ENCODE measurements around the gene SERHL2. TPM values are rescaled to one million over a fixed set of nuclear protein-coding genes. Genes with fewer than 3 reads are reported as not detected.

The SERHL2 gene
- total RNA-seq, 5 donors from 2014 or later (not counting 1 experiment from before 2014, with no cell fraction given) = 0.70 to 1.6 (median 1.0) TPM

DNA sequence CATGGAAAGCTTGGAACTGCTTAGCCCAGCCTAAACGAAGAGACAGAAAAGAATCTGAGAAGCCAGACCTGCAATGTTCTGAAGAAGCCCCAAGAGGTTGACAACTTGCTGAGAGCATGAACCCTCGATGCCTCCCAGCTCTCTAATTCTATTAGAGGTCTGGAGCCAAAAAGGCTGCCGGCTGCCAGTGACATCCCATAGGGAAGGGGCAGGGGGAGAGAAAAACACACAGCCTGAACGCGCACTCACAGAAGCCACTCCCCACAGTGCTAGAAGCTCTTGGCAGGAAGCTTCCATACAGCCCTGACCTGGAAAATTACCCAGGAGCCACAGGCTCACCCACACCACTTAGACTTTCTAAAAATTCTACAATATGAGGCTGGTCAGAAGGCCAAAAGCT, 42.6 kb downstream of the SERHL2 start:
- Histone ChIP-seq H3K27me3 (replicated peaks in 1 of 2; ENCODE audit: control insufficient read depth in 2 of 2, extremely low read depth in 1 of 2, insufficient read depth in 2 of 2, low read length in 1 of 2) (no peaks in the 10 kb centered on the region), H3K36me3 (ENCODE audit: control insufficient read depth in 2 of 2, extremely low read depth in 1 of 2, insufficient read depth in 1 of 2, low read length in 1 of 2) (peaks cover 28 to 88% of the 10 kb centered on the region in 2 donors), H3K27ac (ENCODE audit: low read length) (no peak overlapping the region), H3K4me1 (ENCODE audit: control insufficient read depth in 1 of 2, extremely low read depth in 1 of 2, insufficient read depth in 2 of 2, low read length in 2 of 2) (no peaks in the 10 kb centered on the region), H3K4me3 (ENCODE audit: control insufficient read depth in 1 of 2, extremely low read depth in 1 of 2, low read length in 1 of 2) (no peak overlapping the region), H3K9me3 (no peaks in the 10 kb centered on the region)
- CTCF ChIA-PET = no interaction called here
- Mint-ChIP-seq H3K9me3 (no peaks in the 10 kb centered on the region), H3K27me3 (no peaks in the 10 kb centered on the region), H3K4me3 (no peak overlapping the region), H3K4me1 (peaks cover 0 to 5% (median 0%) of the 10 kb centered on the region in 3 donors), H3K27ac (no peak overlapping the region), H3K36me3 (peaks cover 45% of the 10 kb centered on the region)
- ATAC-seq (replicated peaks in 1 of 4) = no peak
- DNase-seq = no peak
- POLR2A ChIA-PET = no interaction called here
- 100% methylated on average over 2 of the region's 5 CpGs for WGBS (ENCODE audit: insufficient coverage)

DNA sequence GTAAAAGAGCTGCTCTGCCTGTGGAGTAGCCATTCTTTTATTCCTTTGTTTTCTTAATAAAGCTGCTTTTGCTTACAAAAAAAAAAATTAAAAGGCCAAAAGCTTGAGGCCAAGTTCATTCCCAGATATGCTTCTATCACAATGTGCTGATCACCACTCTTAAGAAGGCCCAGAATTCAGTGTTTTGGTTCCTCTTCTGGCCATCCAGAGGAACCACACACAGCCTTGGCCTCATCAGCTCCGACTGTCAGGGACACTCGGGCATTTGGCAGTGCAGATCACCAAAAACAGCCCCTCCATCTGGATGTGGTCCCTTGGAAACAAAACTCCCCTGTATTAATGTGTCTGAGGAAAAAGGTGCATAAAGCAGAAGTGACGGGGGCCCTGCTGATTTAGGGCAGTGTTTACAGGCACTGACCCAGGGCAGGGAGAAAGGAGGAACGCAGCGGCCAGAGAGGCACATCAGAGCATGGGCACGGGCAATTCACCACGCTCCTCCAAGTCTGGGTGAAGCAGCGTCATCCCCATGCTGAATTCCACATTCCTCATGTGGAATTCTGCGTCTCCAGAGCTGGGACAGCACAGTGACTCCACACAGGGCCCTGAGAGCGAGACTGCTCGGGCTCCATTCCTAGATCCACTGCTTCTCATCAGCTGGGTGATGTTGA, 43.2 kb downstream of the SERHL2 start:
- Mint-ChIP-seq H3K36me3 (peaks cover 45% of the 10 kb centered on the region), H3K9me3 (no peaks in the 10 kb centered on the region), H3K27ac (no peak overlapping the region), H3K27me3 (no peaks in the 10 kb centered on the region), H3K4me1 (peaks cover 0 to 9% (median 4%) of the 10 kb centered on the region in 3 donors), H3K4me3 (no peak overlapping the region)
- Histone ChIP-seq H3K27me3 (replicated peaks in 1 of 2; ENCODE audit: control insufficient read depth in 2 of 2, extremely low read depth in 1 of 2, insufficient read depth in 2 of 2, low read length in 1 of 2) (no peaks in the 10 kb centered on the region), H3K9me3 (no peaks in the 10 kb centered on the region), H3K4me1 (ENCODE audit: control insufficient read depth in 1 of 2, extremely low read depth in 1 of 2, insufficient read depth in 2 of 2, low read length in 2 of 2) (no peaks in the 10 kb centered on the region), H3K4me3 (ENCODE audit: control insufficient read depth in 1 of 2, extremely low read depth in 1 of 2, low read length in 1 of 2) (no peak overlapping the region), H3K36me3 (ENCODE audit: control insufficient read depth in 2 of 2, extremely low read depth in 1 of 2, insufficient read depth in 1 of 2, low read length in 1 of 2) (peaks cover 24 to 87% of the 10 kb centered on the region in 2 donors), H3K27ac (ENCODE audit: low read length) (no peak overlapping the region)
- DNase-seq (no peak), ATAC-seq (replicated peaks in 1 of 4) (no peak)
- POLR2A ChIA-PET = interaction anchor here in 1 of 2 donors (0.7 kb wide), 1 partner anchor 28 kb away, joined by 7 read pairs; no protein-coding TSS in a partner anchor
- 93% methylated on average over 6 of the region's 11 CpGs for WGBS (ENCODE audit: insufficient coverage)
- CTCF ChIA-PET = no interaction called here

GRCh38 chr22:42601879-42602465, 48.2 kb downstream of the SERHL2 start:
- Histone ChIP-seq H3K4me1 (ENCODE audit: control insufficient read depth in 1 of 2, extremely low read depth in 1 of 2, insufficient read depth in 2 of 2, low read length in 2 of 2) (peaks cover 0 to 15% of the 10 kb centered on the region in 2 experiments), H3K27me3 (replicated peaks in 1 of 2; ENCODE audit: control insufficient read depth in 2 of 2, extremely low read depth in 1 of 2, insufficient read depth in 2 of 2, low read length in 1 of 2) (no peaks in the 10 kb centered on the region), H3K9me3 (no peaks in the 10 kb centered on the region), H3K27ac (ENCODE audit: low read length) (no peak overlapping the region), H3K4me3 (ENCODE audit: control insufficient read depth in 1 of 2, extremely low read depth in 1 of 2, low read length in 1 of 2) (no peak overlapping the region), H3K36me3 (ENCODE audit: control insufficient read depth in 2 of 2, extremely low read depth in 1 of 2, insufficient read depth in 1 of 2, low read length in 1 of 2) (peaks cover 18 to 70% of the 10 kb centered on the region in 2 donors)
- Mint-ChIP-seq H3K27me3 (no peaks in the 10 kb centered on the region), H3K9me3 (no peaks in the 10 kb centered on the region), H3K4me1 (peaks cover 30 to 53% (median 34%) of the 10 kb centered on the region in 3 donors), H3K27ac (no peak overlapping the region), H3K4me3 (no peak overlapping the region), H3K36me3 (peaks cover 41% of the 10 kb centered on the region)
- DNase-seq (no peak), ATAC-seq (replicated peaks in 1 of 4) (no peak)
- WGBS (ENCODE audit: insufficient coverage) = 98% methylated on average over 4 of the region's 6 CpGs
- ChIA-PET POLR2A (no interaction called here), CTCF (no interaction called here)

GRCh38 chr22:42602470-42602869, 48.7 kb downstream of the SERHL2 start:
- Mint-ChIP-seq H3K4me3 (no peak overlapping the region), H3K9me3 (no peaks in the 10 kb centered on the region), H3K27me3 (no peaks in the 10 kb centered on the region), H3K4me1 (peaks cover 30 to 53% (median 38%) of the 10 kb centered on the region in 3 donors), H3K27ac (no peak overlapping the region), H3K36me3 (peaks cover 36% of the 10 kb centered on the region)
- H3K36me3 ChIP-seq (ENCODE audit: control insufficient read depth in 2 of 2, extremely low read depth in 1 of 2, insufficient read depth in 1 of 2, low read length in 1 of 2) = peaks cover 16 to 65% of the 10 kb centered on the region in 2 donors
- 88% methylated on average over 1 of the region's 2 CpGs for WGBS (ENCODE audit: insufficient coverage)
- CTCF ChIA-PET = no interaction called here
- H3K27me3 ChIP-seq (replicated peaks in 1 of 2; ENCODE audit: control insufficient read depth in 2 of 2, extremely low read depth in 1 of 2, insufficient read depth in 2 of 2, low read length in 1 of 2) = no peaks in the 10 kb centered on the region
- H3K27ac ChIP-seq (ENCODE audit: low read length) = no peak overlapping the region
- DNase-seq (no peak), ATAC-seq (replicated peaks in 1 of 4) (no peak)
- no peak overlapping the region for H3K4me3 ChIP-seq (ENCODE audit: control insufficient read depth in 1 of 2, extremely low read depth in 1 of 2, low read length in 1 of 2)
- POLR2A ChIA-PET = no interaction called here
- H3K9me3 ChIP-seq = no peaks in the 10 kb centered on the region
- peaks cover 0 to 15% of the 10 kb centered on the region in 2 experiments for H3K4me1 ChIP-seq (ENCODE audit: control insufficient read depth in 1 of 2, extremely low read depth in 1 of 2, insufficient read depth in 2 of 2, low read length in 2 of 2)

- no CpG with 5 or more reads among the region's 2 CpGs for WGBS (ENCODE audit: insufficient coverage)
- ChIA-PET POLR2A (no interaction called here), CTCF (no interaction called here)
- ATAC-seq (replicated peaks in 1 of 4) (no peak), DNase-seq (no peak)
- H3K27ac ChIP-seq (ENCODE audit: low read length) = no peak overlapping the region
- Mint-ChIP-seq H3K27ac (no peak overlapping the region), H3K27me3 (no peaks in the 10 kb centered on the region), H3K4me3 (no peak overlapping the region), H3K4me1 (peaks cover 34 to 53% (median 39%) of the 10 kb centered on the region in 3 donors), H3K36me3 (peaks cover 35% of the 10 kb centered on the region), H3K9me3 (no peaks in the 10 kb centered on the region)
- H3K27me3 ChIP-seq (replicated peaks in 1 of 2; ENCODE audit: control insufficient read depth in 2 of 2, extremely low read depth in 1 of 2, insufficient read depth in 2 of 2, low read length in 1 of 2) = no peaks in the 10 kb centered on the region
- peaks cover 0 to 15% of the 10 kb centered on the region in 2 experiments for H3K4me1 ChIP-seq (ENCODE audit: control insufficient read depth in 1 of 2, extremely low read depth in 1 of 2, insufficient read depth in 2 of 2, low read length in 2 of 2)
- H3K9me3 ChIP-seq = no peaks in the 10 kb centered on the region
- H3K4me3 ChIP-seq (ENCODE audit: control insufficient read depth in 1 of 2, extremely low read depth in 1 of 2, low read length in 1 of 2) = no peak overlapping the region
- peaks cover 16 to 65% of the 10 kb centered on the region in 2 donors for H3K36me3 ChIP-seq (ENCODE audit: control insufficient read depth in 2 of 2, extremely low read depth in 1 of 2, insufficient read depth in 1 of 2, low read length in 1 of 2)
Measured at GRCh38 chr22:42603427-42603826, 49.7 kb downstream of the SERHL2 start.

GRCh38 chr22:42604403-42604802, 50.6 kb downstream of the SERHL2 start:
- peaks cover 16 to 65% of the 10 kb centered on the region in 2 donors for H3K36me3 ChIP-seq (ENCODE audit: control insufficient read depth in 2 of 2, extremely low read depth in 1 of 2, insufficient read depth in 1 of 2, low read length in 1 of 2)
- H3K4me1 ChIP-seq (ENCODE audit: control insufficient read depth in 1 of 2, extremely low read depth in 1 of 2, insufficient read depth in 2 of 2, low read length in 2 of 2) = peaks cover 2 to 23% of the 10 kb centered on the region in 2 experiments
- Mint-ChIP-seq H3K36me3 (peaks cover 29% of the 10 kb centered on the region), H3K27me3 (no peaks in the 10 kb centered on the region), H3K4me3 (no peak overlapping the region), H3K4me1 (peaks cover 44 to 57% (median 48%) of the 10 kb centered on the region in 3 donors), H3K9me3 (no peaks in the 10 kb centered on the region), H3K27ac (no peak overlapping the region)
- ChIA-PET POLR2A (interaction anchor here in 1 of 2 donors (0.9 kb wide), 1 partner anchor 20 kb away, joined by 3 read pairs; no protein-coding TSS in a partner anchor), CTCF (no interaction called here)
- H3K27ac ChIP-seq (ENCODE audit: low read length) = no peak overlapping the region
- H3K4me3 ChIP-seq (ENCODE audit: control insufficient read depth in 1 of 2, extremely low read depth in 1 of 2, low read length in 1 of 2) = no peak overlapping the region
- DNase-seq = no peak
- no peak for ATAC-seq (replicated peaks in 1 of 4)
- WGBS (ENCODE audit: insufficient coverage) = 80% methylated on average over 1 of the region's 3 CpGs
- H3K27me3 ChIP-seq (replicated peaks in 1 of 2; ENCODE audit: control insufficient read depth in 2 of 2, extremely low read depth in 1 of 2, insufficient read depth in 2 of 2, low read length in 1 of 2) = no peaks in the 10 kb centered on the region
- no peaks in the 10 kb centered on the region for H3K9me3 ChIP-seq
